Endothelial cell of umbilical vein (primary cell): ENCODE data around the gene FAM219B. TPM values are rescaled to one million over a fixed set of nuclear protein-coding genes. Genes with fewer than 3 reads are reported as not detected.
"Not testable (repeated sequence)": the region's sequence is repeated elsewhere in the genome, so short reads cannot be mapped to it uniquely, and the experiment has no call there.

Experiments used
- BruUV-seq: library from RNA; stranded (reverse); fragments of 400-500 nt; replicated peaks from 2 replicates; lab custom pipeline; 2021; lab: Mats Ljungman, UMichigan
- CTCF ChIA-PET: fragments of 300-600, 350-600 bp; sonication (Branson Sonifier 250); formaldehyde crosslinking; loops from one replicate; lab custom pipeline; 2021; ENCODE audit warnings: antibody characterized with exemption, inconsistent platforms; lab: Charles Lee
- POLR2A ChIA-PET: fragments of 300-600, 350-600 bp; sonication (Branson Sonifier 250); formaldehyde crosslinking; loops from one replicate; lab custom pipeline; 2021; ENCODE audit warnings: antibody characterized with exemption, inconsistent platforms; lab: Charles Lee
- DNase-seq: peaks from one replicate; pipeline ENCODE4 v3.0.0-alpha.2; 2011; ENCODE audit warnings: low read depth, low spot score
- FAIRE-seq: peaks from 2 replicates; lab custom pipeline; 2011; peaks lifted over from hg19 to GRCh38; lab: Jason Lieb, UNC
- H2AFZ ChIP-seq: 2 replicates; pipeline ENCODE4 v1.6.0; 2012; ENCODE audit warnings: low read depth, low read length, control low read depth, inconsistent platforms
- H3K27ac ChIP-seq: 2 replicates; pipeline ENCODE4 v1.5.1; 2011; ENCODE audit warnings: low read depth, mild to moderate bottlenecking, control low read depth, low read length, moderate library complexity; ENCODE audit not compliant: insufficient read depth
- H3K27me3 ChIP-seq, 2 experiments: 2 replicates each; pipeline versions ENCODE4 v1.6.0 to v1.6.1; 2011; ENCODE audit warnings: low read length in 2 of 2, mixed read lengths in 1 of 2; ENCODE audit not compliant: control insufficient read depth in 2 of 2, insufficient read depth in 2 of 2
- H3K36me3 ChIP-seq, 2 experiments: 2 replicates in 1 of 2; 3 replicates in 1 of 2; pipeline ENCODE4 v1.5.1; 2011; ENCODE audit warnings: low read length in 2 of 2, mild to moderate bottlenecking in 1 of 2, moderate library complexity in 1 of 2; ENCODE audit not compliant: control insufficient read depth in 2 of 2, insufficient read depth in 2 of 2; ENCODE audit errors: extremely low read depth in 1 of 2
- H3K4me1 ChIP-seq: 3 replicates; pipeline ENCODE4 v1.5.1; 2011; ENCODE audit warnings: mild to moderate bottlenecking, low read length; ENCODE audit not compliant: control insufficient read depth, insufficient read depth; ENCODE audit errors: extremely low read depth
- H3K4me2 ChIP-seq: 2 replicates; pipeline ENCODE4 v1.6.1; 2011; ENCODE audit warnings: low read length, control low read depth, mixed read lengths; ENCODE audit not compliant: insufficient read depth
- H3K4me3 ChIP-seq, 3 experiments: fragments of 200-600 bp in 1 of 3; sonication (generic), shearing (Covaris generic) in 1 of 3; replicated peaks in 1 of 3; 2 replicates each; pipeline ENCODE4 v1.5.1; 2011 to 2016; ENCODE audit warnings: control low read depth in 3 of 3, low read length in 3 of 3, mild to moderate bottlenecking in 2 of 3, inconsistent platforms in 1 of 3, low read depth in 1 of 3, moderate library complexity in 1 of 3; ENCODE audit not compliant: insufficient read depth in 1 of 3
- H3K79me2 ChIP-seq: 2 replicates; pipeline ENCODE4 v1.6.0; 2012; ENCODE audit warnings: low read length, inconsistent platforms; ENCODE audit not compliant: control insufficient read depth, insufficient read depth
- H3K9ac ChIP-seq: replicated peaks from 2 replicates; pipeline ENCODE3; 2011; ENCODE audit warnings: low read length, control low read depth; ENCODE audit not compliant: insufficient read depth; ENCODE audit errors: extremely low read depth
- H3K9me1 ChIP-seq: replicated peaks from 3 replicates; pipeline ENCODE4 v1.6.0; 2011; ENCODE audit warnings: mild to moderate bottlenecking, low read length; ENCODE audit not compliant: control insufficient read depth, insufficient read depth; ENCODE audit errors: extremely low read depth
- H3K9me3 ChIP-seq: replicated peaks from 2 replicates; pipeline ENCODE4 v1.5.1; 2012; ENCODE audit warnings: low read length, inconsistent platforms; ENCODE audit not compliant: control insufficient read depth, insufficient read depth
- H4K20me1 ChIP-seq: replicated peaks from 2 replicates; pipeline ENCODE3; 2011; ENCODE audit warnings: mild to moderate bottlenecking, low read length; ENCODE audit not compliant: control insufficient read depth, insufficient read depth; ENCODE audit errors: extremely low read depth
- CTCF ChIP-seq, 2 donors: IDR thresholded peaks; 1 replicate in 1 of 2; 2 replicates in 1 of 2; pipeline ENCODE4 v1.5.1; 2011; ENCODE audit warnings: low read length in 2 of 2, mild to moderate bottlenecking in 2 of 2, moderate library complexity in 2 of 2, control low read depth in 1 of 2, inconsistent platforms in 1 of 2, low read depth in 1 of 2; ENCODE audit not compliant: insufficient read depth in 1 of 2; ENCODE audit errors: extremely low read depth in 1 of 2
- FOS ChIP-seq: IDR thresholded peaks from 2 replicates; pipeline ENCODE4 v1.6.1; 2011; ENCODE audit warnings: mild to moderate bottlenecking, low read length, moderate library complexity, borderline replicate concordance; ENCODE audit not compliant: insufficient read depth
- GATA2 ChIP-seq: IDR thresholded peaks from 2 replicates; pipeline ENCODE4 v1.7.0; 2011; ENCODE audit warnings: low read depth, mild to moderate bottlenecking, moderate library complexity, mixed read lengths, low read length; ENCODE audit not compliant: insufficient read length, insufficient read depth
- MYC ChIP-seq: IDR thresholded peaks from one replicate; pipeline ENCODE4 v1.6.1; 2011; ENCODE audit warnings: mild to moderate bottlenecking, low read depth, low read length
- dilution Hi-C: fragments of 300-500 bp; cut with MboI; formaldehyde crosslinking; loops from one replicate; pipeline ENCODE4 v1.15.0; 2019; ENCODE audit warnings: low sequenced_read_pairs; ENCODE audit not compliant: extremely low pct_ligation_motif_present
- intact Hi-C: fragments of 100-400 bp; cut with micrococcal nuclease; formaldehyde crosslinking; loops from one replicate; pipeline ENCODE4 v1.10.0; 2022
- polyA plus RNA-seq, 4 experiments: library from polyadenylated mRNA; depleted of rRNA in 3 of 4; stranded (reverse) in 3 of 4; unstranded in 1 of 4; fragments of >200 nt; gene quantifications; 2 replicates each; pipeline versions ENCODE4 v1.2.1 to v1.2.3, GENCODE V29; 2011 to 2012; ENCODE audit warnings: missing spikeins in 1 of 4
- total RNA-seq: library from RNA; stranded (reverse); gene quantifications from 2 replicates; pipeline ENCODE4 v1.2.3, GENCODE V29; 2021

FAM219B gene
- total and polyA plus RNA-seq, 2 donors (not counting 3 experiments of a cell fraction or from before 2014, with no cell fraction given): 57.7 to 73.0 TPM

- H3K4me3 ChIP-seq: no peak overlapping the region
- H3K27me3 ChIP-seq: no peaks in the 10 kb centered on the region
- no peak overlapping the region for H3K9ac ChIP-seq
- no peak overlapping the region for H3K27ac ChIP-seq
- DNase-seq: no peak
- peaks cover 0 to 6% of the 10 kb centered on the region in 2 experiments for H3K36me3 ChIP-seq
- peaks cover 12% of the 10 kb centered on the region for H3K4me1 ChIP-seq
- intact Hi-C loops (loop anchor here (1.0 kb wide), 1 partner anchor 18 kb away; the partner anchor contains the start of gene FAM219B), dilution Hi-C loops (no loop called here)
- H3K79me2 ChIP-seq: peaks cover 6% of the 10 kb centered on the region
- TF ChIP-seq GATA2 (no peak), MYC (no peak), FOS (no peak), CTCF (IDR thresholded peaks at IDR 0.05; ENCODE audit: extremely low read depth in 1 of 2, insufficient read depth in 1 of 2, low read depth in 1 of 2, low read length in 2 of 2) (no peak)
- ChIA-PET CTCF (interaction anchor here (3.1 kb wide), 1 partner anchor 13 kb away, joined by 28 read pairs; no protein-coding TSS in a partner anchor), POLR2A (interaction anchor here (1.4 kb wide), 1 partner anchor 18 kb away, joined by 3 read pairs; the partner anchor contains the start of gene FAM219B)
- no peaks in the 10 kb centered on the region for H3K9me3 ChIP-seq
- BruUV-seq: no TSS peak
- FAIRE-seq: no peak
- H4K20me1 ChIP-seq: no peaks in the 10 kb centered on the region
- H2AFZ ChIP-seq: peak overlapping the region; percentile 70
- no peaks in the 10 kb centered on the region for H3K9me1 ChIP-seq
- no peak overlapping the region for H3K4me2 ChIP-seq
Measured at GRCh38 chr15:74888716-74889115, 17.9 kb downstream of the FAM219B start.

- FAIRE-seq, H3K27me3 ChIP-seq, H3K27ac ChIP-seq, H3K4me2 ChIP-seq, H3K9me1 ChIP-seq, H3K36me3 ChIP-seq, H3K9me3 ChIP-seq, dilution Hi-C loops, DNase-seq, H4K20me1 ChIP-seq, H3K9ac ChIP-seq, H3K4me3 ChIP-seq, BruUV-seq, intact Hi-C loops, H2AFZ ChIP-seq, H3K79me2 ChIP-seq, POLR2A ChIA-PET: not testable (repeated sequence)
- H3K4me1 ChIP-seq: peaks cover 12% of the 10 kb centered on the region
- CTCF ChIA-PET: interaction anchor here (1.6 to 3.1 kb wide), 2 partner anchors 14 kb away, joined by 5 to 28 read pairs; no protein-coding TSS in a partner anchor
Measured at GRCh38 chr15:74887537-74888193, 19.0 kb downstream of the FAM219B start.
